C1 segment of cervical spinal cord (tissue), 14 donors: Measurements from ENCODE around the gene RASGRF1.
A peak's percentile ranks its signal among the peaks of the same experiment; 100 is the strongest.
"Not testable (repeated sequence)": the region's sequence is repeated elsewhere in the genome, so short reads cannot be mapped to it uniquely, and the experiment has no call there.

Experiments
- DNase-seq, 14 donors: peaks; one replicate each; lab custom pipeline; 2025; lab: John Stamatoyannopoulos, UW

RASGRF1 gene

DNA sequence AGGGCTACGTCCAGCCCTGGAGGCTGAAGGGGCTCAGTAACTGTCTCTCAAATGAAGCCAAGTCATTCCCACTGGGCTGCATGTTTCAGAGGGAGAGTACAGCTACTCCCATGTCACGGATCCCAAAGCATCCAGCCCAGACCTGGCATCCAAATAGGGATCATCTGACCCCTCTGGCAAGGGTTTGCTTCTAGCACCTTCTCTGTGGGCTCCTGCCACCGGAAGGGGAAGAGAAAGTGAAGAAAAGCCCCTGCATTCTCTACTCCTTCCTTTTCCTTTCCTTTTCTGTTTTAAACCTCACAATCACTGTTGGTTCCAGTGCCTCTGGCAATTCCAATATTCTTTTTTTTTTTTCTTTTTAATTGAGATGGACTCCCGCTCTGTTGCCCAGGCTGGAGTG, 81.2 kb downstream of the RASGRF1 start:
- DNase-seq, result peak in 1 of 14 donors; percentile 23

DNA sequence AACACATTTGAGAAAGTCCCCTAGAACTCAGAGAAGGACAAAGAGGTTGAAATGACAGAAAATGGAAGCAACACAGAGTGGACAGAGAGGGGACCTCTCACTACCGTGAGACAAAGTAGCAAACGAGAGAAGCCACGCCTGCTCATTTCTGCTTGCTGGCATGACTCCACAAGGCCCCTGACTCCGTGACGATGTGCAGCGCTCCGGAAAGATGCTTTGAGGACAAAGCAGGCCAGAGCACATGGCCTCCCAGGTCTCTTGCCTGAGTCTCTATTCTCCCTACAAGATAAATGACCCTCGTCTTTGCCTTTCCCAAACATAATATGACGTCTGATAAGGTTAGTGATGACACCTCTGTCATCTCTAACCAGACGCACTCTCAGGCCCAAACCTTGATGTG, 81.9 kb downstream of the RASGRF1 start:
- DNase-seq, result no peak

DNA sequence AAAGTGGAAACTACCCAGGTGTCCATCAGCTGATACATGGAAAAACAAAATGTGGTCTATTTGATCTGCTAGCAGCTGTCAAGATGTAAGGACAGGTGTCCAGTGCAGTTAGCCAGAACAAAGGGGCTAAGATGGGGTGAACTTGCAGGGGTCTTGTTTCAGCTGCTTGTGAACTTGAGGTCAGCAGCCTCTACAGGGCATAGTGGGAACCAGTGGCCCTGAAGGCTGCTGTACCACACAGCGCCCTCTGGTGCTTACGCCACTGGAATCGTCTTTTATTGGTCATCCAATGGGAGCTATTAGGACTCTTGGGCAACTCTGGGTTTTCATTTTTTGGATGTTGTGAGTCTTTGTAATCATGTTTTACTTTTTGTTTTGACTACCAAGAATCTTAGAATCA, 83.5 kb downstream of the RASGRF1 start:
- peak in 1 of 14 donors; percentile 16 for DNase-seq

DNA sequence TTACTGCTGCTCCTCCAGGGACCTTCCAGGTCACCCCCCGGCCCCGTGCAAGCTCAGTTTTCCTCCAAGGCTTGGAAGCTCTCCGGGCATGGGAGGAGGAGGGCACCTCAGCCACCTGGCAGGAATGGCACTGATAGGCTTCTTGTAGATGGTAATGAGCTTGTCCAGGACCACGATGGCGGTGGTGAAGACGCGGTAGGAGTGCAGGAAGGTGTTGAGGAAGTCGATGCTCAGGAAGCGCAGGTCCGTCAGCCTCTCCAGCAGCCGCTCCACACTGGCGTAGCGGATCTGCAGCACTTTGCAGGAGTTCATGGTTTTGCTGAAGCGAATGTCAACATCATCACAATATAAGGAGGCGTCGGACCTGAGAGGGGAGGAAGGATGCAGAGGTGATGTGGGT, 84.5 kb downstream of the RASGRF1 start:
- no peak for DNase-seq

GRCh38 chr15:79004336-79004735, 86.2 kb downstream of the RASGRF1 start:
- no peak for DNase-seq

DNA sequence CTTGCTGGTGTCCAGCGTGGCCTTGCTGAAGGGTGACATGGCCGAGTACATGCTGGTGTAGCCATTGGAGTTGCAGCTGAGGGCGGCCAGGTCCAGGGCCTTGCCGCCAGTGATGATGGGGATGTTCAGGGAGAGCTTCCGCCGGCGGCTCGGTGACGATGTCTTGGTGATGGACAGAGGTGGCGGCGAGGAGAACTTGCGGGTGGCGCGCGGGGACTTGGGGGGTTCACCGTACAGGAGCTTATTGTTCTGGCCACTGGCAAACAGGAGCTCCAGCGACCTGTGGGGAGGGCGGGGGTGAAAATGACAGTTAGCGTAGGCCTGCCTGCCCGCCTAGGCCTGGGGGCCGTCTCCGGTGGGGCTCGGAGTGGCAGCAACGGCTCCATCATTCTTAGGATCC, 86.7 kb downstream of the RASGRF1 start:
- DNase-seq, result no peak

GRCh38 chr15:79003301-79003700, 87.3 kb downstream of the RASGRF1 start:
- no peak for DNase-seq

GRCh38 chr15:79002581-79002980, 88.0 kb downstream of the RASGRF1 start:
- peak in 1 of 14 donors; percentile 16 for DNase-seq

DNA sequence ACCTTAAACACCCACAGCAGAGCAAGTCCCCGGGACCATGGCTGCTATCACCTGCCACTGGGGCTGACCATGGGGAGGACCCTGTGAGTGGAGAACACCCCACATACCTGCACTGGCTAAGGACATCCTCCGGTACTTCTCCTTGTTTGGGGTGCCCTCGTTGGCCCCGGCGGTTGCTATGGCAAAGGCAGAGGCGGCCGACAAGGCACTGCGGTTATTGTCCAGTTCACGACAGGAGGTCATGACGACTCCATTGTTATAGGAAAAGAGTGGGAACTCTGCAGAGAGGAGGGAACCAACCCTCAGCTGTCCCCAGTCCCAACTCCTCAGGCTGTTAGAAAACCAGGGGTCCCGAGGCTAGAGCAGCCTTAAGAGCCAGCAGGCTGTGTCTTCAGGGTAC, 90.9 kb downstream of the RASGRF1 start:
- no peak for DNase-seq

DNA sequence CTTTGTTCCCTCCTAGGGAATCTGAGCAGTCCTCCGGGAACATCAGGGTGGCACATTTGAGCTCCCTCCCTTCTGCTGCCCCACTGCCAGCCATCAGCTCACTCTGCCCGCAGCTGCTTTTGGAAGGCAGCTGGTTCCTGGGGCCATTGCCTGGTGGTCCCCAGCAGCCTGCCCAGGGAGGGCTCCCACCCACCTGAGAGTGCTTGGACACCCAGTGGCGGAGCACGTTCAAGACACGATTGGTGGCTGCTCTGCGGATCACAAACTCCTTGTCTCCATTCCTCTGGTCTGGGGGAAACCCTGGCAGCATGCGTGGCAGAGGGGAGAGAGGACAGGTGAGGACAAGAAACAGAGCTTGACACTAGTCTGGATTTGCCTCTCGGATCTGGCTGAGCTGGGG, 92.1 kb downstream of the RASGRF1 start:
- no peak for DNase-seq

GRCh38 chr15:78997981-78998499, 92.5 kb downstream of the RASGRF1 start:
- peak in 1 of 14 donors; percentile 11 for DNase-seq

DNA sequence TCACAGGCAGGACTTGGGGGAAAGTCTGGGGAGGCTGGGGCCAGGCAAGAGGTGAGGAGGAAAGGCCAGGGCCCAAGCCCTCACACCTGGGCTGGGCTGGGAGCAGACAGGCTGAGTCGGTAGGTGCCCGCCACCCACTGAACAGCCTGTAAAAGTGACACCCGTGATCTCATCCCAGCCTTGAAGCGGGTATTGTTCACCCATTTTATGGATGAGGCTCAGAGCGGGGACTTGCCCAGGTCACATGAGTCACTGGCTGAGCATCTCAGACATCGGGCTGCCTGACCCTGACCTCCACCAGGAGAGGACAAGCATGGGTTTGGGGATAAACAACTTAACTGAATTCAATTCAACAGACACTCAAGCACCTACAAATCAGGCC, 93.7 kb downstream of the RASGRF1 start:
- no peak for DNase-seq

GRCh38 chr15:78995921-78996893, 94.4 kb downstream of the RASGRF1 start:
- DNase-seq, result no peak

DNA sequence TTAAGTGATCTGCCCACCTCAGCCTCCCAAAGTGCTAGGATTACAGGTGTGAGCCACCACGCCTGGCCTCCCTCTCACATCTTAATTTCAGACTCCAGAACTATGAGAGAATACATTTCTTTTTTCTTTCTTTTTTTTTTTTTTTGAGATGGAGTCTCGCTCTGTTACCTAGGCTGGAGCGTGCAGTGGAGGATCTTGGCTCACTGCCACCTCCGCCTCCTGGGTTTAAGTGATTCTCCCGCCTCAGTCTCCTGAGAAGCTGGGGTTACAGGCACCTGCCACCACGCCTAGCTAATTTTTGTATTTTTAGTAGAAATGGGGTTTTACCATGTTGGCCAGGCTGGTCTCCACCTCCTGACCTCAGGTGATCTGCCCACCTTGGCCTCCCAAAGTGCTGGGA, 95.4 kb downstream of the RASGRF1 start:
- not testable (repeated sequence) for DNase-seq

DNA sequence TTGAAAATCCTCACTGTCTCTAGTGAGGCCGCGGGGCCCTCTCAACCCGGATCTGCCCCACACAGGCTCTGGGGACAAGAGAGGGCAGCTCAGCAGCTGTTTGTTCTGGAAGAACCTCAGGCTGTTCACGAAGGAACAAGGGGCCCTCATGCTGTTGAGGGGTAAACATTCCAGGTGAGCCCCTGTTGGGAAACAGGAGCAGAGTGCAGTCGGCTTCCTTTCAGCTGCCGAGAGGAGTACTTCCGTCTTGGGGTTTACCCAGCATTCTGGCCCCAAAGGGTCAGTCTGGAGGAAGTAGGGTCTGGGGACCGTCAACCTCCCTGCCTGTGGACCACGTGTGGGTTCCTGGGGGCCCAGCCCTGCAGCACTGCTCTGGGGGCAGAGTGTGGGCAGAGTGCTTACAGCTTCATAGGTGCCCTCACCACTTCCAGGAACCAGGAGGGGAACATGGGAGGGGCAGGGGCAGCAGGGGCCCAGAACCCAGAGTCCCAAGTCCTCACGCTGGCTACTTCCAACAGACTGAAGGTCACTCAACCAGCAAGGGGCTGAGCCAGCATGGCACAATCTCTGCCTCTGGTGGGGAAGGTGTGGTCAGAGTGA, 96.5 kb downstream of the RASGRF1 start:
- no peak for DNase-seq

GRCh38 chr15:78993257-78993930, 97.2 kb downstream of the RASGRF1 start:
- DNase-seq, result no peak

DNA sequence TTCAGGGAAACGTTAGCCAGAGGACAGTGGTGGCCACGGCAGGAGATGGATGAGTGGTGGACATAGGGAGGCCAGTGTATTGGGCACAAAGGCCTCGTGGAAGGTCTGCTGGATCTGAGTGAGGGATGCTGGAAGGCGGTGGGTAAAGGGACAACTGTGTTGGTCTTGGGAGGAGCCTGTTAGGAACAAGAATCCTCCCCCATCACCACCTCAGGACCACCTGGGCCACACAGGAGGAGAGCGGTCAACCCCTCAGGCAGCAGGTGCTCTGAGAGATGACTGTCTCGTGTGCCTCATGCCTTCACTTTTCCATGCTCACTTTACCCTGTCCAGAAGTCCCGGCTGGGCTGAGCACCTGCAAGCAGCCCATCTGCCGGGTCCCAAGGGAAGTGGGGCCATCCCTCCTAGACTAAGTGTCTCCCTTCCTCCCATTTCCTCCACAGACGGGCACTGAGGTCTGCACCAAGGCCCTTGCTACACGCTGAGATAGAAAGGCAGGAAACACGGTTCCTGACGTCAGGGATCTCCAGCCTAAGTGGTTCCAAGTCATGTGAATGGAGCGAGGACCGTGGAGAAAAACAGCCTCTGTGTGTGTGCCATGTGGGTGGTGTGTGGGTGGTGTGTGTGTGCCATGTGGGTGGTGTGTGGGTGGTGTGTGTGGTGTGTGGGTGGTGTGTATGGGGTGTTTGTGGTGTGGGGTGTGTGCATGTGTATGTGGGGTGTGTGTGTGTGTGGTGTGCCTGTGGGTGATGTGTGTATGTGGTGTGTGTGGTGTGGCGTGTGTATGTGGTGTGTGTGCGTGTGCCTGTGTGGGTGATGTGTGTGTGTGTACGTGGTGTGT, 97.9 kb downstream of the RASGRF1 start:
- DNase-seq, result peak in 2 of 14 donors; percentile 22 to 28

DNA sequence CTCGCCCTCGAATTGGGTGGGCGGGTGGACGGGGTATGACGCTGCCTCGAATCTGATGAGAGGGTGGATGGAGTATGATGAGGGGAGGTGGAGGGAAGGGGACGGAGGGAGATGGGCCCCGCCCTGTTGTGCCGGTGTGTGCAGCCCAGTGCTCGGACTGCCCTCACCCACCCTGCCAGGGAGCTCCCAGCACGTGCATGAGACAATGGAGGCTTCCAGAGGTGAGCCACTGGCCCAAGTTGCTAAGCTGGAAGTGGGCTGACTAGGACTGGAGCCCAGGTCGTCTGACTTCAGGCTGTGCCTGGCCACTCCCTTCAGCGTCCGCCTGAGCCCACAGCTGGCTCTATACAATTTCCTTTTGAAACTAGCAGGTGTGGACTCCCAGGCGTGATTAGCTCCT, 98.7 kb downstream of the RASGRF1 start:
- no peak for DNase-seq

- no peak for DNase-seq
Measured at GRCh38 chr15:78991476-78991875, 99.1 kb downstream of the RASGRF1 start.

DNA sequence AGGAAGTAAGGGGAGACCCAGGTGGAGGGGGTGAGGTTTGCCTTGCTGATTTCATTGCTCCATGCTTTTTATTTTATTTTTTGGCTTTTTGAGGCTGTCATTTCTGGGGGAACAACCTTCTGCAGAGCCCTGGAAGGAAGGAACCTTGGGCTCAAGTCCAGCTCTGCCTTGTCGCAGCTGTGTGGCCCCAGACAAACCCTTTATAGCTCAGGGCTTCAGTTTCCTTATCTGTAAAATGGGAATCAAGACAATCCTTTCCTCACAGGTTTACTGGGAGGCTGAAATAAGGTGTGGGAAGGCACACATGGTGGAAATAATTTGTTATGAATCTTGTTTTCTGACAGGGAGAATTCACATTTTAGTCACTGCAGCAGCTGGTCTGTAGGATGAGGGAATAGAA, 100.3 kb downstream of the RASGRF1 start:
- no peak for DNase-seq

DNA sequence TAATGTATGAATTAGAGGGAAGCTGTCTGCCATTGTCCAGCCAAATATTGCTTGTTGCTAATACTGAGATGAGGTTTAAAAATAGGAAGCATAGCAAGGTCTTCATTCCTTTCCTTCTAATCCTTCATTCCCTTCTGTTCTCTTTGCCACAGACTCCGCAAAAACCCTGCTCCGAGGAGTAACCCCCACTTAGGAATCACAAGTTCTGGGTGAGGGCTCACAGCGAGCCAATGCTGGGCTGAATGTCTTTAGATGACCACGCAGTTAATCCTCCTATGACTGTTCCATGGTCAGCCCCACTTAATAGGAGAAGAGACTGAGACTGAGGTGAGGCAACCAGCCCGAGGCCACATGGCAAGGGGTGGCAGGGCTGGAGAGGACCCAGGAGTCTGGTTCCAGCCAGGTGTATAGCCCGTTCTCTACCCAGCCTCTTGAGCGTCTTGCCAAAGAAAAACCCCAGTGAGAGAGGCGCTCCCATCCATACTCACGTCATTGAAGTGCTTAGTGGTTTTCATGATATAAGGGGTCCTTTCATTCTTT, 100.8 kb downstream of the RASGRF1 start:
- no peak for DNase-seq
